IMR-90 (cell line): ENCODE results near the gene KCNT2. TPM values are rescaled to one million over a fixed set of nuclear protein-coding genes. Genes with fewer than 3 reads are reported as not detected.

ENCODE experiments used
- ATAC-seq: fragments of 200-7000 bp; cut with Tn5 transposase; 2 replicates; pipeline ENCODE4 v1.9.1; 2020; ENCODE audit warnings: low read depth, mild to moderate bottlenecking, moderate library complexity
- BruUV-seq: library from RNA; stranded (reverse); fragments of 400-500 nt; replicated peaks from 2 replicates; lab custom pipeline; 2021; lab: Mats Ljungman, UMichigan
- CTCF ChIA-PET: fragments of 300-600 bp; formaldehyde crosslinking; extraction: SDS; loops from one replicate; lab custom pipeline; 2021; ENCODE audit warnings: antibody characterized with exemption; lab: Yijun Ruan, JAX
- POLR2A ChIA-PET: fragments of 300-600 bp; sonication (Branson Sonifier 250); formaldehyde crosslinking; loops from one replicate; lab custom pipeline; 2022; ENCODE audit warnings: antibody characterized with exemption; ENCODE audit not compliant: unreplicated experiment; lab: Charles Lee
- DNase-seq: peaks from one replicate; pipeline ENCODE4 v3.0.0; 2013
- H2AFZ ChIP-seq: replicated peaks from 2 replicates; pipeline ENCODE3; 2013; ENCODE audit warnings: low read length, mild to moderate bottlenecking; ENCODE audit not compliant: poor library complexity
- H2AK5ac ChIP-seq: 2 replicates; pipeline ENCODE4 v1.6.1; 2013; ENCODE audit warnings: low read depth, low read length, inconsistent platforms
- H2AK9ac ChIP-seq: replicated peaks from 2 replicates; pipeline ENCODE3; 2013; ENCODE audit warnings: mild to moderate bottlenecking, low read depth, low read length, moderate library complexity; ENCODE audit not compliant: poor library complexity
- H2BK120ac ChIP-seq: 2 replicates; pipeline ENCODE4 v1.6.1; 2013; ENCODE audit warnings: low read depth, low read length, inconsistent platforms
- H2BK15ac ChIP-seq: 3 replicates; pipeline ENCODE4 v1.6.1; 2013; ENCODE audit warnings: low read depth, low read length, inconsistent platforms
- H2BK20ac ChIP-seq: 2 replicates; pipeline ENCODE4 v1.6.1; 2013; ENCODE audit warnings: low read depth, mild to moderate bottlenecking, inconsistent platforms, low read length, moderate library complexity
- H2BK5ac ChIP-seq: 2 replicates; pipeline ENCODE4 v1.6.1; 2013; ENCODE audit warnings: mild to moderate bottlenecking, low read depth, low read length, inconsistent platforms; ENCODE audit not compliant: poor library complexity, severe bottlenecking
- H3K14ac ChIP-seq: replicated peaks from 2 replicates; pipeline ENCODE4 v1.6.1; 2013; ENCODE audit warnings: low read depth, low read length, inconsistent platforms
- H3K18ac ChIP-seq: 2 replicates; pipeline ENCODE4 v1.6.1; 2013; ENCODE audit warnings: low read depth, low read length, control low read depth
- H3K23ac ChIP-seq: 2 replicates; pipeline ENCODE4 v1.6.1; 2013; ENCODE audit warnings: low read depth, low read length, inconsistent platforms
- H3K27ac ChIP-seq: 2 replicates; pipeline ENCODE4 v1.5.1; 2013; ENCODE audit warnings: mild to moderate bottlenecking, control low read depth, low read length; ENCODE audit not compliant: insufficient read depth
- H3K27me3 ChIP-seq: 2 replicates; pipeline ENCODE4 v1.6.1; 2013; ENCODE audit warnings: low read length; ENCODE audit not compliant: control insufficient read depth, insufficient read depth
- H3K36me3 ChIP-seq: 2 replicates; pipeline ENCODE4 v1.6.1; 2013; ENCODE audit warnings: low read length, mixed read lengths; ENCODE audit not compliant: control insufficient read depth, insufficient read depth
- H3K4ac ChIP-seq: 2 replicates; pipeline ENCODE4 v1.6.1; 2013; ENCODE audit warnings: low read depth, low read length, inconsistent platforms
- H3K4me1 ChIP-seq: 2 replicates; pipeline ENCODE4 v1.6.1; 2013; ENCODE audit warnings: low read length, mixed read lengths; ENCODE audit not compliant: control insufficient read depth, insufficient read depth
- H3K4me2 ChIP-seq: 2 replicates; pipeline ENCODE4 v1.6.1; 2013; ENCODE audit warnings: low read depth, mild to moderate bottlenecking, control low read depth, low read length, moderate library complexity
- H3K4me3 ChIP-seq: 2 replicates; pipeline ENCODE4 v1.5.1; 2013; ENCODE audit warnings: low read depth, mild to moderate bottlenecking, control low read depth, low read length, moderate library complexity; ENCODE audit not compliant: insufficient read depth
- H3K56ac ChIP-seq: 2 replicates; pipeline ENCODE4 v1.6.1; 2013; ENCODE audit warnings: low read length, inconsistent platforms; ENCODE audit not compliant: insufficient read depth; ENCODE audit errors: extremely low read depth
- H3K79me1 ChIP-seq, 2 experiments: 2 replicates each; pipeline ENCODE4 v1.6.1; 2013; ENCODE audit warnings: low read length in 2 of 2, inconsistent platforms in 1 of 2, low read depth in 1 of 2
- H3K9ac ChIP-seq: 2 replicates; pipeline ENCODE4 v1.6.1; 2013; ENCODE audit warnings: low read depth, low read length, control low read depth
- H3K9me1 ChIP-seq: 2 replicates; pipeline ENCODE4 v1.6.1; 2013; ENCODE audit warnings: low read length, inconsistent platforms; ENCODE audit not compliant: insufficient read depth
- H3K9me3 ChIP-seq: 2 replicates; pipeline ENCODE4 v1.6.1; 2013; ENCODE audit warnings: low read length; ENCODE audit not compliant: control insufficient read depth, insufficient read depth
- H4K20me1 ChIP-seq: 2 replicates; pipeline ENCODE4 v1.6.1; 2013; ENCODE audit warnings: low read length, inconsistent platforms; ENCODE audit not compliant: insufficient read depth
- H4K5ac ChIP-seq: 2 replicates; pipeline ENCODE4 v1.6.1; 2013; ENCODE audit warnings: mild to moderate bottlenecking, low read depth, low read length, control low read depth
- H4K8ac ChIP-seq, 2 experiments: 2 replicates each; pipeline ENCODE4 v1.6.1; 2013; ENCODE audit warnings: low read depth in 2 of 2, low read length in 2 of 2, control low read depth in 1 of 2, inconsistent platforms in 1 of 2
- H4K91ac ChIP-seq: 2 replicates; pipeline ENCODE4 v1.6.1; 2013; ENCODE audit warnings: low read depth, low read length, inconsistent platforms; ENCODE audit not compliant: insufficient read depth
- ELK1 ChIP-seq: fragments of 150-350 bp; IDR thresholded peaks from 2 replicates; pipeline ENCODE4 v1.6.1; 2016; ENCODE audit warnings: low read depth, mild to moderate bottlenecking, low read length, moderate library complexity, borderline replicate concordance
- MAFK ChIP-seq: IDR thresholded peaks from 2 replicates; pipeline ENCODE4 v1.6.1; 2012; ENCODE audit warnings: low read depth, low read length, improper control_type of control experiment
- RAD21 ChIP-seq: IDR thresholded peaks from 2 replicates; pipeline ENCODE4 v1.6.1; 2012; ENCODE audit warnings: low read length, improper control_type of control experiment
- dilution Hi-C: fragments of 300-500 bp; cut with HindIII; formaldehyde crosslinking; loops from one replicate; pipeline ENCODE4 v1.14.3; 2018; ENCODE audit warnings: low sequenced_read_pairs; ENCODE audit not compliant: unreplicated experiment
- in situ Hi-C: fragments of 300-500 bp; cut with MboI; formaldehyde crosslinking; loops from 3 replicates; pipeline ENCODE4 v1.14.3; 2019; ENCODE audit warnings: low sequenced_read_pairs, inconsistent platforms, mixed read lengths
- intact Hi-C: fragments of 100-400 bp; cut with micrococcal nuclease; formaldehyde crosslinking; loops from 2 replicates; pipeline ENCODE4 v1.10.0; 2022
- polyA plus RNA-seq, 3 experiments: library from polyadenylated mRNA; depleted of rRNA; stranded (reverse); fragments of >200 nt; gene quantifications; 2 replicates each; pipeline ENCODE4 v1.2.3, GENCODE V29; 2012; ENCODE audit warnings: low replicate concordance in 1 of 3
- total RNA-seq: library from RNA; depleted of rRNA; stranded (reverse); fragments of >200 nt; gene quantifications from 2 replicates; pipeline ENCODE4 v1.2.3, GENCODE V29; 2012

Gene KCNT2
- total and polyA plus RNA-seq, 2 of the 4 experiments (the other 2 are of a cell fraction), result 0.22 to 0.72 TPM

GRCh38 chr1:196229546-196229945 is 378.7 kb downstream of the KCNT2 start:
- H3K27me3 ChIP-seq, result no peaks in the 10 kb centered on the region
- TF ChIP-seq RAD21 (no peak), MAFK (peak; percentile 53), ELK1 (no peak)
- H2BK20ac ChIP-seq, result no peak overlapping the region
- H3K4me2 ChIP-seq, result no peak overlapping the region
- dilution Hi-C loops, result no loop called here
- no peak overlapping the region for H3K56ac ChIP-seq
- H4K20me1 ChIP-seq, result no peaks in the 10 kb centered on the region
- H3K14ac ChIP-seq, result no peak overlapping the region
- no peaks in the 10 kb centered on the region for H3K36me3 ChIP-seq
- no peak overlapping the region for H2AFZ ChIP-seq
- H3K4me1 ChIP-seq, result no peaks in the 10 kb centered on the region
- no peak overlapping the region for H2BK15ac ChIP-seq
- no peaks in the 10 kb centered on the region for H3K9me1 ChIP-seq
- no peak overlapping the region for H2AK5ac ChIP-seq
- BruUV-seq, result no TSS peak
- no peak overlapping the region for H2BK120ac ChIP-seq
- CTCF ChIA-PET, result no interaction called here
- no peak overlapping the region for H4K91ac ChIP-seq
- H3K9me3 ChIP-seq, result no peaks in the 10 kb centered on the region
- H3K23ac ChIP-seq, result no peak overlapping the region
- intact Hi-C loops, result no loop called here
- in situ Hi-C loops, result no loop called here
- H3K27ac ChIP-seq, result no peak overlapping the region
- no peak overlapping the region for H4K5ac ChIP-seq
- ATAC-seq (no peak), DNase-seq (no peak)
- no peak overlapping the region for H3K4me3 ChIP-seq
- H2BK5ac ChIP-seq, result no peak overlapping the region
- no peak overlapping the region for H2AK9ac ChIP-seq
- H3K79me1 ChIP-seq, result no peaks in the 10 kb centered on the region
- H3K4ac ChIP-seq, result no peak overlapping the region
- H3K18ac ChIP-seq, result no peak overlapping the region
- no peak overlapping the region for H3K9ac ChIP-seq
- POLR2A ChIA-PET, result interaction anchor here (0.5 kb wide), 1 partner anchor 16 kb away, joined by 6 read pairs; no protein-coding TSS in a partner anchor
- H4K8ac ChIP-seq, result no peak overlapping the region
